GM12801 (cell line): ENCODE measurements around the gene PCARE.

Experiments
- TF ChIP-seq, protein P1 (sequence below): IDR thresholded peaks from one replicate; pipeline ENCODE4 v1.5.1; 2011; ENCODE audit warnings: control low read depth; ENCODE audit not compliant: insufficient read length; ENCODE audit errors: extremely low read depth

PCARE gene

DNA sequence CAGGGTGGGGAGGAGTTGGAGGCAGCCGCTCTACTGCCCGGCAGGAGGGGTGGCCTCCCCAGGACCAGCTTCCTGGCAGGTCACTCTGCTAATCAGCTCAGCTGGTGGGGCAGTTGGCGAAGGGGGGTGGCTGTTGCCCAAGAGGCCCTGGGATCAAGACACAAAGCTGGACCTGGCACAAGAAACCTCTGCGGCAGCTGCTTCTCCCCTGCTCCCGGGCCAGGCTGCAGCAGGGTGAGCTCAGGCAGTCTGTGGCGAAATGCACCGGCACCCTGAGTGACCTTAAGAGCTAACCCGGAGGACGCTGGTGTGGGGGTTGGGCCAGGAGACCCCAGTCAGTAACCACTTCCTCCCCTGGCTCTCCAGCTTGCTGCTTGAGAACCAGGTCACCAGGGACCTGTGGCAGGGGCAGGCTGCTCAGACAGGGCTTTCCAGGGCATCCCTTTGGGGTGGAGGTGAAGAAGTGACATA, 62.1 kb downstream of the PCARE start:
- TF ChIP-seq, protein P1, sequence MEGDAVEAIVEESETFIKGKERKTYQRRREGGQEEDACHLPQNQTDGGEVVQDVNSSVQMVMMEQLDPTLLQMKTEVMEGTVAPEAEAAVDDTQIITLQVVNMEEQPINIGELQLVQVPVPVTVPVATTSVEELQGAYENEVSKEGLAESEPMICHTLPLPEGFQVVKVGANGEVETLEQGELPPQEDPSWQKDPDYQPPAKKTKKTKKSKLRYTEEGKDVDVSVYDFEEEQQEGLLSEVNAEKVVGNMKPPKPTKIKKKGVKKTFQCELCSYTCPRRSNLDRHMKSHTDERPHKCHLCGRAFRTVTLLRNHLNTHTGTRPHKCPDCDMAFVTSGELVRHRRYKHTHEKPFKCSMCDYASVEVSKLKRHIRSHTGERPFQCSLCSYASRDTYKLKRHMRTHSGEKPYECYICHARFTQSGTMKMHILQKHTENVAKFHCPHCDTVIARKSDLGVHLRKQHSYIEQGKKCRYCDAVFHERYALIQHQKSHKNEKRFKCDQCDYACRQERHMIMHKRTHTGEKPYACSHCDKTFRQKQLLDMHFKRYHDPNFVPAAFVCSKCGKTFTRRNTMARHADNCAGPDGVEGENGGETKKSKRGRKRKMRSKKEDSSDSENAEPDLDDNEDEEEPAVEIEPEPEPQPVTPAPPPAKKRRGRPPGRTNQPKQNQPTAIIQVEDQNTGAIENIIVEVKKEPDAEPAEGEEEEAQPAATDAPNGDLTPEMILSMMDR = no peak
